NCI-H187 (cell line): ENCODE measurements around the gene OR5AS1.
"Not testable (repeated sequence)": the region's sequence is repeated elsewhere in the genome, so short reads cannot be mapped to it uniquely, and the experiment has no call there.

Experiments used
- DNase-seq, 2 experiments: peaks; one replicate each; lab custom pipeline; 2025; lab: John Stamatoyannopoulos, UW

Gene OR5AS1

DNA sequence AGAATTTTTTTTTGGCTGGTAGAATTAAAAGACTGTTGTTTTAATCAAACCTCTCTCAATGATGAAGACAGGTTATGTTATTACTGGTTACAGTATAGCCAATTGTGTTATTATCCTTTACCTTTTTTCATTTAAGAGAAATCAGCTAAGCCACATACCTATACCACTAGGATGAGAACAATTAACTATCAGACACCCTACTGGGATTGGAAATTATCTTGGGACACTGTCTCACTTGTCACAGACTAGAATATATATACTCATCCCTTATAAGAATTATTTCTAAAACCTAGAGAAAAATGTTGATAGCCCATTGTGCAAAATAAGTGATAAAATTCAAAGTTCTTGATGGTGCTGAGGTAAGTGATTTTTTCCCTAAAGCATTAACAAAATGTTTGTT is at the start of gene OR5AS1:
TSS of gene OR5AS1 (plus strand) at position 301 of the 400 bp plus-strand sequence. CDS start 2,765 bp downstream, outside the sequence.
- no peak for DNase-seq

DNA sequence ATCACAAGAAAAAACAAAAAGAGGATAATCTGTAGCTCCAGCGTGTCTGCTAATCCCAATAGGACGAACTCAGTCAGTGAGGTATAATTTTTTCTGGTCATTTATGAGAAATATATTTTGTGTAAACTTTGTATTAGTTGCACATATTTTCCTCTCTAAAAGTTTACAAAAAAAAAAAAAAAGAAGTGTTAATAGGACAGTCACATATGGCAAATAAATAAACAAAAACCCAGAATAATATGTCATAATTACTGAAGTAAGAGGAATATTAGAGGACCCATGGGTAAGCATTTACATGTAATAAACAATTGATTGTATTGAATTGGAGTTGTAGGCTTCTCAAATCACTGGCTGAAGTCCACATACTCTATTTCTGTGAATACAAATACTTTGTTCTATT is 32.9 kb upstream of the OR5AS1 start, which contains the start of gene OR5F1:
TSS of gene OR5F1 (minus strand) at position 101 of the 400 bp plus-strand sequence. CDS start at position 101, 0 bp downstream.
- DNase-seq = no peak

DNA sequence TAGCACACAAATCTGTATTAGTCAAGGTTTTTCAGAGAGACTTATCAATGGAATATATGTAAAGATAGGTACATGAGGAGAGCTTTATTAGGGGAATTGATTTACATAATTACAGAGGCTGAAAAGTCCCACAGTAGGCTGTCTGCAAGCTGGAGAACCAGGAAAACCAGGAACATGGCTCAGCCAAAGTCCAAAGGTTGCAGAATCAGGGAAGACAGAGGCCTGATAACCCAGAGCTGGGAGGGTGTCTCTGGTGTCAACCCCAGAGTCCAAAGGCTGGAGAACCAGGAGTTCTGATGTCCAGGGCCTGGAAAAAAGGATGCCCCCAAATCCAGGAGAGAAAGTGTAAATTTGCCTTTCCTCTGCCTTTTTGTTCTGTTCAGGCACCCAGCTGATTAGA is 16.7 kb upstream of the OR5AS1 start:
- no peak for DNase-seq

DNA sequence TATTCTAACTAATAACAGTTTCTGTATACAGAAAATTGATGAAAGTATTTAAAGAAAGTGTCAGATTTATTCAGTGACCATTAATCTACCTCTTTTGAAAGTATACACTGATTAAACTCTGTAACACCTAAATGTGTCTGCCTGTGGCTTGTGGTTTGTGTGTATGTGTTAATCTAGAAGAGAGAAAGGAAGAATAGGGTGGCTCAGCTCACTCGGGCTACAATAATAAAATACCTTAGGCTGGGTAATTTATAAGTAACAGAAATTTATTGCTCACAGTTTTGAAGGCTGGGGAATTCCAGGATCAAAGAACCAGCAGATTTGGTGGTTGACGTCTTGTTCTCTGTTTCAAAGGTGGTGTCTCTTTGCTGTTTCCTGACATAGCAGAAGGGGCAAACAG is 13.6 kb upstream of the OR5AS1 start:
- no peak for DNase-seq

DNA sequence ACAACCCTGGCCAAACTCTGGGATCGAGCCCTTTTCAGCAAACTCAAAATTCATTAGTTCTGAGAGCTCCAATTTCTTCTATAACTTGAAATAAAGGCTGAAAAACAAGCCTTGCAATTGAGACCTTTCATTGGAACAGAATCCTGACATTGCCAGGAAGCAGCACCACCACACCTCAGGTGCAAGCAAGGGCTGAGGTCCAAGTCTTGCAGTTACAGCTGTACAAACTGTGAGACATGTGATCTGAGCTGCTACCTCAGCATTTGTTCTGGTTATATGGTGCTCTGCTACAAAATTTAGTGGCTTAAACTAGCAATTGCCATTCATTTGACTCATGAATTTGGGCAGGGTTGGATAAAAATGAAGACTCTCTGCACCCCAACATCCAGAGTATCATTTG is 18.1 kb downstream of the OR5AS1 start:
- DNase-seq = no peak

DNA sequence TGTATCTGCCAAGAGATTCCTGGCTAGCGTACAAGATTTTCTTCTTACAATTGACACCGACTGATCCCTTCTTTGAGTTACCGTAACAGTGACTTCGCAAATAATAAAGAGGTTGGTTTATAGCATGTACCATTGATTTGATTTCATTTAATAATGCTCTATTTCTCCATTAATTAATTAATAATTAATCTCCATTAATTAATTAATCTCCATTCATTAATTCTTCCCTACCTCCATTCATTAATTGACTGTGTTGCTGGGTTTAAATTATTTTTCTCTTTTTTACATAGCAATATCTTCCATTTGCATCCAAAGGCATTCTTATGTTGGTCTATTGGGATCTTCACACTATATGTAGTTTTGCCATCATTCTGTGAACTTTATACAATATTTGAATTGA is 21.0 kb downstream of the OR5AS1 start:
- no peak for DNase-seq

DNA sequence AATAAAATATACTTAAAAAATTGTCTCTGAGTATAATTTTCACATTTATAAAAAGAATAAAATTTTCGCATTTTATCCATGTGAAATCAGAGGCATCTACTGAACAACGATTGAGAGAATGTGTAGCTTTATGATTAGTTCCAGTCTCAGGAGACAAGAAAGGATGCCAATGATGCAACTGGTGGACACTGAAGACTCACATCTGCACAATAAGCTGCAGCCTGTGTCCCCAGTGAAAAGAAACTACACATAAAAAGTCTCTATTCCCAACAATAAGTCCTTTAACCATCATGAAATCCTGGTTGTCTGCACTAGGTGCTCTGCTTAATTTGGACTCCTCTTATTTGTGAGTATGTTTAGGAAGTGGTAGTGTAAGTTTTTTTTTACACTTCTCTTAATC is 22.0 kb downstream of the OR5AS1 start:
- DNase-seq = no peak

DNA sequence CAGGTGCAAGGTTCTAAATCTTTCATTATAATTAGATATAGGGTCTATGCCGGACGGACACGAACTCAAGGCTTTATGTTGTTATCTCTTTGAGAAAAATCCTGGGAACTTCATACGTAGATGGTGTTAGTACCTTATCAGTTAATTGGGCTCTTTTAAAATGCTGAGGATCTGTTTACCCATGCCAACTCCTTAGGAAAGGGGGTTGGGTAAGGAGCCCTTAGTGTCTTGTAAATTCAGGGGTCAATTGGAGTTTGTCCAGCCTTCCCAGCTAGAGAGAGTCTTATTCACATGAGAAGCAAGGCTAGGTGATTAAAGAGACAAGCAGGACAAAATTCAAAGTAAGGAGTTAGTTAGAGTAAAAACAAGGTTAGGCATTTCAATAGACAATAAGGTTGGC is 28.9 kb downstream of the OR5AS1 start:
- DNase-seq = not testable (repeated sequence)

DNA sequence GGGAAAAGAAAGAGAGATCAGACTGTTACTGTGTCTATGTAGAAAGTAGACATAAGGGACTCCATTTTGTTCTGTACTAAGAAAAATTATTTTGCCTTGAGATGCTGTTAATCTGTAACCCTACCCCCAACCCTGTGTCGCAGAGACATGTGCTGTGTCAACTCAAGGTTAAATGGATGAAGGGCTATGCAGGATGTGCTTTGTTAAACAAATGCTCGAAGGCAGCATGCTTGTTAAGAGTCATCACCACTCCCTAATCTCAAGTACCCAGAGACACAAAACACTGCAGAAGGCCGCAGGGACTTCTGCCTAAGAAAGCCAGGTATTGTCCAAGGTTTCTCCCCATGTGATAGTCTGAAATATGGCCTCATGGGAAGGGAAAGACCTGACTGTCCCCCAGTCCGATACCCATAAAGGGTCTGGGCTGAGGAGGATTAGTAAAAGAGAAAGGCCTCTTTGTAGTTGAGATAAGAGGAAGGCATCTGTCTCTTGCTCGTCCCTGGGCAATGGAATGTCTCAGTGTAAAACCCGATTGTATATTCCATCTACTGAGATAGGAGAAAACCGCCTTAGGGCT is 30.3 kb downstream of the OR5AS1 start:
- not testable (repeated sequence) for DNase-seq

DNA sequence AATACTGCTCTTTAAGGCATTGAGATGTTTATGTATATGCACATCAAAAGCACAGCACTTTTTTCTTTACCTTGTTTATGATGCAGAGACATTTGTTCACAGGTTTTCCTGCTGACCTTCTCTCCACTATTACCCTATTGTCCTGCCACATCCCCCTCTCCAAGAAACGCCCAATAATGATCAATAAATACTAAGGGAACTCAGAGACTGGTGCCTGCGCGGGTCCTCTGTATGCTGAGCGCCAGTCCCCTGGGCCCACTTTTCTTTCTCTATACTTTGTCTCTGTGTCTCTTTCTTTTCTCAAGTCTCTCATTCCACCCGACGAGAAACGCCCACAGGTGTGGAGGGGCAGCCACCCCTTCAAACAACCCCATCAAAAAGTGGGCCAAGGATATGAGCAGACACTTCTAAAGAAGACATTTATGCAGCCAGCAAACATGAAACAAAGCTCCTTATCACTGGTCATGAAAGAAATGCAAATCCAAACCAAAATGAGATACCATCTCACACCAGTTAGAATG is 30.9 kb downstream of the OR5AS1 start:
- not testable (repeated sequence) for DNase-seq

DNA sequence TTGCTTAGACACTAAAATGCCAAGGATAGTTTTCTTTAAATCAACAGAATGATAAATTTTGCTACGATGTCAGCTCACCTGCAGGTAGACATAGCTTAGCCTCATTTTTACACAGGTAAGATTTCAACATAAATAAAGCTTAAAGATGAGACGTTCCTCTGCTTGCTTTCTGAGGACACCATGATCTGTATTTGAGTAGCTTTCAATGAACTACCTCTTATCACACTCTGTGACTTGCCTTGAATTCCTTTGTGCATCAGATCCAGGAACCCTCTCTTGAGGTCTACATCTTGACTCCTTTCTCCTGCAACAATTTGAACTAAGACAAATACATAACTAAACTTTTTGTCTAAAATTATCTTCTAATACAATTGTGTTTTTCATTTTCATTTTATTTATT is 39.5 kb downstream of the OR5AS1 start:
- no peak for DNase-seq
